ENCODE measurements around the gene GALNT10.

- TF ChIP-seq TSHZ2 (CRISPR knock-in tag; IDR thresholded peaks at IDR 0.05) (no peak), ZFP3 (CRISPR knock-in tag; IDR thresholded peaks at IDR 0.05) (no peak), ZC3H10 (CRISPR knock-in tag; IDR thresholded peaks at IDR 0.05) (no peak), ISL1 (CRISPR knock-in tag; IDR thresholded peaks at IDR 0.05) (no peak), TOX (CRISPR knock-in tag; IDR thresholded peaks at IDR 0.05; ENCODE audit: borderline replicate concordance) (no peak), CSRNP3 (CRISPR knock-in tag; IDR thresholded peaks at IDR 0.05) (no peak), ZNF70 (CRISPR knock-in tag; IDR thresholded peaks at IDR 0.05) (no peak), CREB5 (CRISPR knock-in tag; IDR thresholded peaks at IDR 0.05; ENCODE audit: low read depth) (no peak), ZNF565 (CRISPR knock-in tag; conservative IDR thresholded peaks at IDR 0.05; ENCODE audit: low read depth) (no peak), ARNTL (CRISPR knock-in tag; IDR thresholded peaks at IDR 0.05; ENCODE audit: borderline replicate concordance, low read depth) (no peak), CSDC2 (CRISPR knock-in tag; IDR thresholded peaks at IDR 0.05) (no peak), BACH2 (CRISPR knock-in tag; IDR thresholded peaks at IDR 0.05; ENCODE audit: borderline replicate concordance) (no peak)
Measured at GRCh38 chr5:154352960-154353548, 162.5 kb downstream of the GALNT10 start.
